Measurements from ENCODE around the gene TMEM161A.
"Not testable (repeated sequence)": the region's sequence is repeated elsewhere in the genome, so short reads cannot be mapped to it uniquely, and the experiment has no call there.

The TMEM161A gene

GRCh38 chr19:19121371-19121770 lies 16.9 kb downstream of the TMEM161A start:
- no peak for DNase-seq (ENCODE audit: low read depth)

GRCh38 chr19:19120308-19121231 lies 17.7 kb downstream of the TMEM161A start:
- DNase-seq (ENCODE audit: low read depth): no peak

DNA sequence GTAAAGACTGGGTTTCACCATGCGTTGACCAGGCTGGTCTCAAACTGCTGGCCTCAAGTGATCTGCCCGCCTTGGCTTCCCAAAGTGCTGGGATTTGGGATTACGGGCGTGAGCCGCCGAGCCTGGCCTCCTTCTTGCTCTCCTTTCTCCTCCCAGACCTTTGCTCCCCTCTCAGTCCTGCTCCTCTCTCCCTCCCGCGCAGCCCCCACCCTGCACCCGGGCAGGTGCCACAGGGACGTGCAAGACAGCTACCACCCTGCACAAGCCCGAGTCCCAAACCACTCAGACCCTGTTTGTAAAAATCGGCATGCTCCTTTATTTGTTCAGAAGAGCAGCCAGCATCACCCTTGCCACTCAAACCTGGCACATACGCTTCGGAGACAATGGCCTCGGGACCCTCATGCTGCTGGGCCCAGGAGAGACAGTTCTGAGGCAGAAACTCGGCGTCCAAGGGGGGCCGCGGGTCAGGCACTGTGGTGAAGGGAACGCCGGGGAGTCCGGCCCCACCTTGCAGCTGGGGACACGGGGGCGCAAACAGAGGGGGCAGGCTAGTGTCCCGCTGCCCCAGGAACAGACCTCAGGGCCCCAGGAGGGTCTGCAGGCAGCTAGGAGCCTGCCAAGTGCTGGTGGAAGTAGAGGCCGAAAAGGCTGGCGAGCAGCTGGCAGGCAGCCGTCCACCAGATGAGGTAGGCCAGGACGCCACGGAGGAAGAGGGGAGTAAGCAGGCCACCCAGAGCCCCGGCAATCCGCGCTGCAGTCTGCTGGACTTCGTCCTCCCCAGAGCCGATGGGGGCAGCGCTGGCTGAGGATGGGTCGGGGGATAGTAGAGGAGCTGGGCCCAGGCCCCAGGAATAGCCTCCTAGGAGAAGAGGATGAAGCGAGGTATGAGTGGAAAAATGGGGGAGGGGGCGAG lies 18.7 kb downstream of the TMEM161A start:
- DNase-seq (ENCODE audit: low read depth): no peak

- no peak for DNase-seq (ENCODE audit: low read depth)
Observed at GRCh38 chr19:19115954-19116353, 22.3 kb downstream of the TMEM161A start.

GRCh38 chr19:19113040-19113626 lies 25.1 kb downstream of the TMEM161A start:
- no peak for DNase-seq (ENCODE audit: low read depth)

DNA sequence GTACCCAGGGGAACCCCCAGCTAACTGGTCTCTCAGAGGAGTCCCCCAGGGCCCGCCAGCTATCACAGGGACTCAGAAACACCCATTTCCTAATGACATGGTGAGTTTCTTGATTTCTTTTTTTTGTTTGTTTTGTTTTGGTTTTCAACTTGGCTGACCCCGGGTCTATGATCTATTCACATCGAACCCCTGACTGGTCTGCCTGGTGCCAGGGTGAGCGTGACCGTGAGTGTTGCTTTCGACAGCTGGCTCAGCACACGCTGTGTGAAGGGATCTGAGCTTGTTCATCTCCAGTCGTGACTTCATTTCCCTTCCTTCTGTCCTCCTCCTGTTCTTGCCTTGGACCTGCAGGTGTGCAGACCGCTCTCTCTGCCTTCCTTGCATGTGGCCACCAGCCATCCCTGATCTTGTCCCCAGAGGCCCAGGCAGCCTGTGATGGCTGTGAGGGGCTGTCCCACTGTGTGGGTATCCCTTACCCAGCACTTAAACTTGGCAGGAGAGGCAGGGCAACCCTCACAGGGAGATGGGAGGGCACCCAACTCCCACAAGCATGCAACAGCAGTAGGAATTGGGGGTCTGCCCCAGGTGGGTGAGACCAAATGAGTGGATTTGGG lies 26.2 kb downstream of the TMEM161A start:
- no peak for DNase-seq (ENCODE audit: low read depth)

- DNase-seq (ENCODE audit: low read depth): no peak
Observed at GRCh38 chr19:19111136-19111835, 27.0 kb downstream of the TMEM161A start.

DNA sequence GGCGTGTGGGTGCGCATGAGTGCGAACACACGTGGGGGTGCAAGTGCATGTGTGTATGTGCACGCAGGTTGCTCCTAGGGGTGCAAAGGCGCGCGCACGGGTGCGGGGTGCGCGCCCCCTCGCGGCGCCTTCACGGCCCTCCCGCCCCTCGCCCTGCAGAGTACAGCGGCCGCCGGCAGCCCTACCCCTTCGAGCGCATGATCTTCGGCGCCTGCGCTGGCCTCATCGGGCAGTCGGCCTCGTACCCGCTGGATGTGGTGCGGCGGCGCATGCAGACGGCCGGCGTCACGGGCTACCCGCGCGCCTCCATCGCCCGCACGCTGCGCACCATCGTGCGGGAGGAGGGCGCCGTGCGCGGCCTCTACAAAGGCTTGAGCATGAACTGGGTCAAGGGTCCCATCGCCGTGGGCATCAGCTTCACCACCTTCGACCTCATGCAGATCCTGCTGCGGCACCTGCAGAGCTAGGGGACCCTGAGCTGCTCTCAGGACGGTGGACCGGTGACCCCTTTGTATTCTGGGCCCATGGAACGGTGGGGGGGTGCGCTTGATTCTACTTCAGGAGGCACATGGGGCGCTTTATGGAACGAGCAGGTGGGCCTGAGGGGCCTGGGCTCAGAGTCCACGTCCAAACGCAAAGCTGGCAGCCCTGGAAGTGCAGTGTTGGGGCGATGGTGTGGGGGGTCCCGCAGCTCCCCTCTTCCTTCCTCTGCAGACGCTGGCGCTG lies 27.7 kb downstream of the TMEM161A start:
- no peak for DNase-seq (ENCODE audit: low read depth)

DNA sequence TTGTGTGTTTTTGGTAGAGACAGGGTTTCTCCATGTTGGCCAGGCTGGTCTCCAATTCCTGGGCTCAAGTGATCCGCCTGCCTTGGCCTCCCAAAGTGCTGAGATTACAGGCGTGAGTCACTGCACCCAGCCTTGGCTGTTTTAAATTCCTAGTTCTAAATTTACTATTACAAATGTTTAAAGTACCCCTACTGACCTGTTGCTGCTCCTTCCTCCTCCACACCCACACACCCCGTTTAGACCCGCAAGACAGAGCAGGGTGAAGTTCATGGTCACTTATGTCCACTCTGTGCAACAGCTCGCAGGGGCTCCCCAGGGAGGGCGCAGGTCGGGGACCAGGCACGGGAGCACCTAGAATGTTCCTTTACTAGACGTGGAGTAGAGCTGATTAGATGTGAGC lies 28.7 kb downstream of the TMEM161A start:
- no peak for DNase-seq (ENCODE audit: low read depth)

- DNase-seq (ENCODE audit: low read depth): no peak
Observed at GRCh38 chr19:19107654-19108053, 30.6 kb downstream of the TMEM161A start.

GRCh38 chr19:19106938-19107337 lies 31.3 kb downstream of the TMEM161A start:
- not testable (repeated sequence) for DNase-seq (ENCODE audit: low read depth)

- DNase-seq (ENCODE audit: low read depth): no peak
Observed at GRCh38 chr19:19106056-19106551, 32.2 kb downstream of the TMEM161A start.

DNA sequence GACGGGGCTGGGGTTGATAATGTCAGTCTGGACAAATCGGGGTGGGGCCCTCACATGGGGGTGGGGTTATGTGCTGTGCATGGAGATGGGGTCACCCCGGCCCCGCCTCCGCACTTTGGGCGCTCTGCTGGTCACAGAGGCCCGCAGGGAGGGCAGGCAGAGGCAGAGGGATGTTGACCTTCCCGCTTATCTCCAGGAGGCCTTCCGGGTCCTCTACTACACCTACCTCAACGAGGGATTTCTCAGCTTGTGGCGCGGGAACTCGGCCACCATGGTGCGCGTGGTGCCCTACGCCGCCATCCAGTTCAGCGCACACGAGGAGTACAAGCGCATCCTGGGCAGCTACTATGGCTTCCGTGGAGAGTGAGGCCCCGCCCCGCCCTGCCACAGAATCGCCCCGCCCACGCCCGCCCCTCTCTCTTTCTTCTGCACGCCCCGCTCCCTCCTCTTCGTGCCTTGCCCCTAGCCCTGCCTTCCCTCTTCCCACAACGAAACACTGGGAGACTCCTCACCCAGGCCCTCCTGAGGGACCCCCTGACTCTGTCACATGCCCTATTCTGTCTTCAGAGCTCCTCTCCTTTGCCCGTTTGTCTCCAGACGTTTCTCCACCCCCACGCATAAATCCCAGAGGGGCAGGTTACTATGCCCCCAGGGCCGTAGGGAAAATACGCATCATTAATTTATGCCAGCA lies 32.8 kb downstream of the TMEM161A start:
- DNase-seq (ENCODE audit: low read depth): no peak

DNA sequence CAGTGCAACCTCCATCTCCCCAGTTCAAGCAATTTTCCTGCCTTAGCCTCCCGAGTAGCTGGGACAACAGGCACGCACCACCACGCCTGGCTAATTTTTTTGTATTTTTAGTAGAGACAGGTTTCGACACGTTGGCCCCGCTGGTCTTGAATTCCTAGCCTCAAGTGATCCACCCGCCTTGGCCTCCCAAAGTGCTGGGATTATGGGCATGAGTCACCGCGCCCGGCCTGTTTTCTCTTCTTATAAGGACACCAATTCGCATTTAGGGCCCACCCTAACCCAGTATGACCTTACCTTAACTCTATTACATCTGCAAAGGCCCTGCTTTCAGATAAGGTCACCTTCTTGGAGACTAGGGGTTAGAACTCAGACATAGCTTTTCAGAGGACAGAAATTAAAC lies 35.1 kb downstream of the TMEM161A start:
- DNase-seq (ENCODE audit: low read depth): no peak

DNA sequence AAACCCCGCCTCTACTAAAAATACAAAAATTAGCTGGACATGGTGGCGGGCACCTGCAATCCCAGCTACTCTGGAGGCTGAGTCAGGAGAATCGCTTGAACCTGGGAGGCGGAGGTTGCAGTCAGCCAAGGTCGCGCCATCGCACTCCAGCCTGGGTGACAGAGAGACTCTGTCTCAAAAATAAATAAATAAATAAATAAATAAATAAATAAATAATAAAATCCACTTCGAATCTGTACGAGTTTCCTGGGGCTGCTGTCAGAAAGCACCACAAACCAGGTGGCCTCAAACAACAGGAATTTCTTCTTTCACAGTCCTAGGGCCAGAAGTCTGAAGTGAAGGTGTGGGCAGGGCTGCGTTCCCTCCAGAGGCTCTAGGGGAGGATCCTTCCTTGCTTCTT lies 35.7 kb downstream of the TMEM161A start:
- DNase-seq (ENCODE audit: low read depth): not testable (repeated sequence)

- no peak for DNase-seq (ENCODE audit: low read depth)
Observed at GRCh38 chr19:19101540-19101939, 36.7 kb downstream of the TMEM161A start.

- no peak for DNase-seq (ENCODE audit: low read depth)
Observed at GRCh38 chr19:19098703-19099632, 39.3 kb downstream of the TMEM161A start.

- no peak for DNase-seq (ENCODE audit: low read depth)
Observed at GRCh38 chr19:19098084-19098702, 40.1 kb downstream of the TMEM161A start.

Data from activated T-cell treated with anti-CD3 and anti-CD28 coated beads for 24 hours (primary cell).